ENCODE measurements around the gene OR56A4. TPM values are rescaled to one million over a fixed set of nuclear protein-coding genes. Genes with fewer than 3 reads are reported as not detected.

The OR56A4 gene, protein sequence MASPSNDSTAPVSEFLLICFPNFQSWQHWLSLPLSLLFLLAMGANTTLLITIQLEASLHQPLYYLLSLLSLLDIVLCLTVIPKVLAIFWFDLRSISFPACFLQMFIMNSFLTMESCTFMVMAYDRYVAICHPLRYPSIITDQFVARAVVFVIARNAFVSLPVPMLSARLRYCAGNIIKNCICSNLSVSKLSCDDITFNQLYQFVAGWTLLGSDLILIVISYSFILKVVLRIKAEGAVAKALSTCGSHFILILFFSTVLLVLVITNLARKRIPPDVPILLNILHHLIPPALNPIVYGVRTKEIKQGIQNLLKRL
- not detected for total RNA-seq

DNA sequence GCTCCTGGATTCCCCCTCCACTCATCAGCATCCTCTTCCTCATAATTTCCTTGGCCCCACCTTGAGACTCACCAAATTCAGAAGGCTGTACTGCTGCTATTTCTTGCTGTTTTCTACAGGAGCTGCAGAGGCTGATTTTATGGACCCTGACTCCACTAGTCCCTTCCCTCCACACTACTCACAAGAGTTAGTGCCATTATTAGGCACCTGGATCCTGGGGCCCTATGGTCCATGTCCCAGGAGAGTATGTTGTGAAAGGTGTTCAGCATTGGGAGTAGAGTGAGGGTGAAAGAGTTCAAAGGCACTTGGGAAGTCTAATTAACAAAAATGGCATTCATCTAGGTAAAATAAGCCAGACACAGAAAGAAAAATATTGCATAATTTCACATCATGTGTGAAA lies at the start of gene OR56A4:
Gene OR56A4 (minus strand): TSS at position 101 of the 400 bp plus-strand sequence. CDS start 3,954 bp downstream, outside the sequence.

DNA sequence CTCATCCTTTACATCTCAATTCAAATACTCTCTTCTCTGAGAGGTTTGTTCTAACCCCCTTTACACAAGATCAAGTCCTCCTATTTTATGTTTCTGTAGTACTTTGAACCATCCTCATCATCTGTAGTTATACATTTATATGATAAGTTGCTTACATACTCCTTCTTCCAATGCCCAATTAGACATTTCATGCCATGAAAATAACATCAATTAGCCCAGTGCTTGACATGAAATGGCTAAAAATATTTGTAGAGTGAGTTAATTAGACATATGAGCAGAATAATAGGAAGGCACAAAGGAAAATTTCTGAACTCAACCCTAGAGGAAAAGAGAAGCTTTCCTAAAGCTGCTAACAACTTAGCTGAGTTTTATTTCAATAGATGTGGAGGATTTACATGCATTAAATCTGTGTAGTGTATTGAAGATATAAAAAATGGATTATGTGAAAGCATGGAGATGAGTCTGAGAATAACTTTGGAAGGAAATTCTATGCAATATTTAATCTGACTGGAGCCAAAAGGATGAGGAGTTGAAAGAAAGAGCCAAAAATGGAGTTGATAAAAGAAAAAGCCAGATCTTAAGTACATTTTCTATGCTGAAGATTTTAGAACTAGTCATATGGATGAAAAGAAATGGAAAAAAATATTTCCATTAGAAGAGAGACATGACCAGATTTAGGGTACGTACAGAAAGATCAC lies 24.1 kb upstream of the OR56A4 start, which contains the start of gene OR56A1:
Gene OR56A1 (minus strand): TSS at position 51 of the 698 bp plus-strand sequence. CDS start 3,066 bp downstream, outside the sequence.

DNA sequence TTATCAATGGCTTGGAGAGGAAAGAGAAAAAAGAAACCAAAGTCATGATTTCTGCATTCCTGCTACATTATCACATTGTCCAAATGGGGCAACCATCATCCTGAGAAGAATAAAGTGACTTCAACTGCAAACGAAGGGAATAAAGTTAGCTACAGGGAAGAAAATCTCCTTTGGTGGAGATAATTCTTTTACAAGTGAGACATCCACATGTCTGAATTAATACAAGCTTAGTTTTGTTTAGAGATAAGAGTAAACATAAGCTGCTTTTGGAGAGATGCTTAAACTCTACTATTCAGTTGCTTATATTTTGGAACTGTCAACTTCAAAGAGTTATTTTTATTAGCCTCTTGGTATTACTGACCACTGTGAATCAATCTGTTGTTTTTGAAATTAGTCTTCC lies 19.9 kb downstream of the OR56A4 start, which contains the start of gene OR52L1:
Gene OR52L1 (minus strand): TSS at position 101 of the 400 bp plus-strand sequence. CDS start 55 bp downstream, at position 46.

DNA sequence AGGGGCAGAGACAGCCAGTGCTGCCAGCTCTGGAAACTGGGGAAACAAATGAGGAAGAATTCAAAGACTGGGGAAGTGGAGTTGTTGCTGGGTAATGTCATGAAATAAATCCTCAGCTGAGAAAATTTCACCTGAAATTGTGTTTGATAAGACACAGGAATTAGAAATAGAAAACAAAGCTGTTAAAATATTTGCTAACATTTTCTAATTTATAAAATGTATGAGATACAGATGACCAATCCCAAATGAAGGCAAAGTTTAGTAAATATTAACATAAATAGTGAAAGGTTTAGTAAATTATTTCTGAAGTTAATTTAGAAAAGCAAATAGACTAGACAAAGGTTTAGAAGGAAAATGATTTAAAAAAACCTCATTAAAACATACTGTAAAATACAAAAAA lies 38.4 kb downstream of the OR56A4 start, which contains the start of gene OR56A5:
Gene OR56A5 (minus strand): TSS at position 101 of the 400 bp plus-strand sequence. CDS start 0 bp downstream, at position 101.

Small RNA genes lying within 50 kb of the gene (small RNA-seq; reads per million reads assigned to genes)
- 0 reads per million in 2 donors for gene RNA5SP329

Other genes with a start within 250 kb of the OR56A4 start
- gene OR52N5, start 223.6 kb downstream of the OR56A4 start, total RNA-seq = not detected
- gene OR52N1, start 215.7 kb downstream of the OR56A4 start, total RNA-seq = not detected
- not detected for gene OR52N2, start 198.0 kb downstream of the OR56A4 start, total RNA-seq
- under 1 TPM in 1 of 2 donors, not detected in 1; 0.69 TPM for gene OR52E6, start 165.0 kb downstream of the OR56A4 start, total RNA-seq
- gene OR52E8, start 149.3 kb downstream of the OR56A4 start, total RNA-seq = not detected
- gene OR52E4, start 126.3 kb downstream of the OR56A4 start, total RNA-seq = not detected
- gene OR52E5, start 113.7 kb downstream of the OR56A4 start, total RNA-seq = not detected
- gene OR56A3, start 64.7 kb downstream of the OR56A4 start, total RNA-seq = not detected
- not detected for gene OR56A5, start 38.5 kb downstream of the OR56A4 start, total RNA-seq
- gene OR52L1, start 20.0 kb downstream of the OR56A4 start, total RNA-seq = not detected
- not detected for gene OR56A1, start 23.8 kb upstream of the OR56A4 start, total RNA-seq
- gene OR56B4, start 100.7 kb upstream of the OR56A4 start, total RNA-seq = not detected
- not detected for gene OR52B2, start 163.4 kb upstream of the OR56A4 start, total RNA-seq
- not detected for gene OR52W1, start 192.3 kb upstream of the OR56A4 start, total RNA-seq
- not detected for gene C11orf42, start 198.6 kb upstream of the OR56A4 start, total RNA-seq
- 10 to 100 TPM; 14.7 to 21.3 TPM for gene FHIP1B, start 227.7 kb upstream of the OR56A4 start, total RNA-seq
- gene CNGA4, start 232.1 kb upstream of the OR56A4 start, total RNA-seq = under 1 TPM in 1 of 2 donors, not detected in 1; under 0.01 TPM

All from melanocyte of skin (primary cell).